ENCODE measurements around the gene DOK6. TPM values are rescaled to one million over a fixed set of nuclear protein-coding genes. Genes with fewer than 3 reads are reported as not detected.

DOK6 gene
- total and polyA plus RNA-seq, 2 donors (not counting 1 experiment from before 2014, with no cell fraction given) = not detected

DNA sequence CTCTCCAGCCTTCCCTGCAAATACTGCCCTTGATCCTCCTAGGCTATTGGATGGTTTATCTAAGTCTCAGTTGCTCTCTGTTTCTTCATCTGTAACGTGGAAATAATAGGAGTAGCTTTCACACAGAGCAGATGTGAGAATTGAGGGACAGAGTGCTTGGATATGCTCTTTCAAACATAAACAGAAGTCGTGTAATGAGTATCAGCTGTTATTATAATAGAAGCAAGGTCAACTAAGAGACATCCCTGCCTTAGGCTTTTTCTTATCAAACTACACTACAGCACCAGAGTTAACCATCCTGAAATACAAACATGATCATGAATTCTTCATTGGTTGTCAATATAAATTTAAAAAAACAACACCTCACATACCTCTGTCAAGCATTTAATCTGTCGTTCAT, 138.2 kb downstream of the DOK6 start:
- Histone ChIP-seq H3K36me3 (replicated peaks in 1 of 2; ENCODE audit: control extremely low read depth in 1 of 2, control insufficient read depth in 1 of 2, extremely low read depth in 1 of 2, insufficient read depth in 2 of 2, low read length in 1 of 2) (no peaks in the 10 kb centered on the region), H3K9ac (ENCODE audit: low read length) (no peak overlapping the region), H3K27ac (ENCODE audit: low read length in 2 of 2) (no peak overlapping the region), H3K4me3 (ENCODE audit: control extremely low read depth in 1 of 5, extremely low read depth in 1 of 5, insufficient read depth in 1 of 5, low read depth in 2 of 5, low read length in 4 of 5) (no peak overlapping the region), H3K27me3 (replicated peaks in 1 of 4; ENCODE audit: control extremely low read depth in 1 of 4, control insufficient read depth in 3 of 4, insufficient read depth in 4 of 4, low read length in 3 of 4) (no peaks in the 10 kb centered on the region), H3K4me2 (replicated peaks; ENCODE audit: low read depth, low read length, poor library complexity, severe bottlenecking) (no peak overlapping the region), H2AFZ (ENCODE audit: insufficient read depth, low read depth, low read length, poor library complexity, severe bottlenecking) (no peak overlapping the region), H3K79me2 (ENCODE audit: control insufficient read depth, insufficient read depth, low read length) (no peaks in the 10 kb centered on the region), H3K9me3 (ENCODE audit: control extremely low read depth in 1 of 3, control insufficient read depth in 2 of 3, insufficient read depth in 1 of 3, low read length in 2 of 3) (no peaks in the 10 kb centered on the region), H3K4me1 (ENCODE audit: control insufficient read depth in 2 of 2, insufficient read depth in 2 of 2, low read length in 2 of 2) (no peaks in the 10 kb centered on the region), H4K20me1 (ENCODE audit: control insufficient read depth, insufficient read depth, low read length, poor library complexity, severe bottlenecking) (no peaks in the 10 kb centered on the region)
- no peak for DNase-seq
- ATAC-seq (ENCODE audit: low read depth) = no peak
- H3K4me1 Mint-ChIP-seq = no peaks in the 10 kb centered on the region
- H3K27me3 Mint-ChIP-seq = no peaks in the 10 kb centered on the region
- ChIA-PET CTCF (no interaction called here), POLR2A (no interaction called here)
- H3K9me3 Mint-ChIP-seq (ENCODE audit: insufficient read depth) = no peaks in the 10 kb centered on the region
- H3K4me3 Mint-ChIP-seq = no peak overlapping the region
- intact Hi-C loops (cut with micrococcal nuclease) = no loop called here
- 80% methylated on average over 1 of the region's 3 CpGs for WGBS (ENCODE audit: insufficient coverage)
- H3K27ac Mint-ChIP-seq = no peak overlapping the region
- TF ChIP-seq EZH2 (IDR thresholded peaks at IDR 0.05; ENCODE audit: borderline replicate concordance, insufficient read depth, low read depth, low read length, poor library complexity, severe bottlenecking) = no peak
- TF ChIP-seq CTCF (IDR thresholded peaks at IDR 0.05) = no peak

GRCh38 chr18:69539404-69539803, 138.7 kb downstream of the DOK6 start:
- H3K4me3 Mint-ChIP-seq = no peak overlapping the region
- Histone ChIP-seq H3K79me2 (ENCODE audit: control insufficient read depth, insufficient read depth, low read length) (no peaks in the 10 kb centered on the region), H3K4me3 (ENCODE audit: control extremely low read depth in 1 of 5, extremely low read depth in 1 of 5, insufficient read depth in 1 of 5, low read depth in 2 of 5, low read length in 4 of 5) (no peak overlapping the region), H2AFZ (ENCODE audit: insufficient read depth, low read depth, low read length, poor library complexity, severe bottlenecking) (no peak overlapping the region), H3K9me3 (ENCODE audit: control extremely low read depth in 1 of 3, control insufficient read depth in 2 of 3, insufficient read depth in 1 of 3, low read length in 2 of 3) (no peaks in the 10 kb centered on the region), H3K27me3 (replicated peaks in 1 of 4; ENCODE audit: control extremely low read depth in 1 of 4, control insufficient read depth in 3 of 4, insufficient read depth in 4 of 4, low read length in 3 of 4) (no peaks in the 10 kb centered on the region), H3K4me2 (replicated peaks; ENCODE audit: low read depth, low read length, poor library complexity, severe bottlenecking) (no peak overlapping the region), H3K9ac (ENCODE audit: low read length) (no peak overlapping the region), H3K36me3 (replicated peaks in 1 of 2; ENCODE audit: control extremely low read depth in 1 of 2, control insufficient read depth in 1 of 2, extremely low read depth in 1 of 2, insufficient read depth in 2 of 2, low read length in 1 of 2) (no peaks in the 10 kb centered on the region), H3K4me1 (ENCODE audit: control insufficient read depth in 2 of 2, insufficient read depth in 2 of 2, low read length in 2 of 2) (no peaks in the 10 kb centered on the region), H3K27ac (ENCODE audit: low read length in 2 of 2) (no peak overlapping the region), H4K20me1 (ENCODE audit: control insufficient read depth, insufficient read depth, low read length, poor library complexity, severe bottlenecking) (no peaks in the 10 kb centered on the region)
- CTCF ChIA-PET = no interaction called here
- H3K27ac Mint-ChIP-seq = no peak overlapping the region
- no CpG with 5 or more reads among the region's 2 CpGs for WGBS (ENCODE audit: insufficient coverage)
- POLR2A ChIA-PET = no interaction called here
- TF ChIP-seq CTCF (IDR thresholded peaks at IDR 0.05) = no peak
- TF ChIP-seq EZH2 (IDR thresholded peaks at IDR 0.05; ENCODE audit: borderline replicate concordance, insufficient read depth, low read depth, low read length, poor library complexity, severe bottlenecking) = no peak
- H3K27me3 Mint-ChIP-seq = no peaks in the 10 kb centered on the region
- H3K4me1 Mint-ChIP-seq = no peaks in the 10 kb centered on the region
- ATAC-seq (ENCODE audit: low read depth) = no peak
- no peak for DNase-seq
- intact Hi-C loops (cut with micrococcal nuclease) = no loop called here
- no peaks in the 10 kb centered on the region for H3K9me3 Mint-ChIP-seq (ENCODE audit: insufficient read depth)

All from B cell (primary cell).